GM23338 (cell line): Measurements from ENCODE around the gene ATP13A2. TPM values are rescaled to one million over a fixed set of nuclear protein-coding genes. Genes with fewer than 3 reads are reported as not detected.
"Not testable (repeated sequence)": the region's sequence is repeated elsewhere in the genome, so short reads cannot be mapped to it uniquely, and the experiment has no call there.

Source experiments
- ATAC-seq: fragments of 200-7000 bp; cut with Tn5 transposase; 3 replicates; pipeline ENCODE4 v1.9.1; 2020
- DNase-seq: peaks from one replicate; pipeline ENCODE4 v3.0.0-alpha.2; 2015; ENCODE audit warnings: low spot score
- H2AFZ ChIP-seq: fragments of 200-600 bp; sonication (generic); 2 replicates; pipeline ENCODE4 v1.8.0; 2016; ENCODE audit warnings: antibody characterized with exemption, mild to moderate bottlenecking, moderate library complexity
- H3F3A ChIP-seq: fragments of 200-600 bp; sonication (generic); replicated peaks from 2 replicates; pipeline ENCODE4 v1.8.0; 2017; ENCODE audit warnings: antibody characterized with exemption, mixed run types, low read depth
- H3K27ac ChIP-seq: fragments of 200-600 bp; sonication (generic); 2 replicates; pipeline ENCODE4 v1.6.1; 2016; ENCODE audit warnings: low read depth
- H3K27me3 ChIP-seq: fragments of 200-600 bp; sonication (generic); 2 replicates; pipeline ENCODE4 v1.8.0; 2016; ENCODE audit warnings: mild to moderate bottlenecking, mixed run types, moderate library complexity; ENCODE audit not compliant: insufficient read depth
- H3K36me3 ChIP-seq: fragments of 200-600 bp; sonication (generic); 2 replicates; pipeline ENCODE4 v1.8.0; 2016; ENCODE audit warnings: mild to moderate bottlenecking; ENCODE audit not compliant: insufficient read depth
- H3K4me1 ChIP-seq: fragments of 200-600 bp; sonication (generic); 2 replicates; pipeline ENCODE4 v1.8.0; 2016; ENCODE audit warnings: mild to moderate bottlenecking, moderate library complexity; ENCODE audit not compliant: insufficient read depth
- H3K4me2 ChIP-seq: fragments of 200-600 bp; sonication (generic); 2 replicates; pipeline ENCODE4 v1.7.1; 2017; ENCODE audit warnings: mixed run types
- H3K4me3 ChIP-seq: fragments of 200-600 bp; sonication (generic); 2 replicates; pipeline ENCODE4 v1.6.1; 2016; ENCODE audit warnings: mixed run types
- H3K79me2 ChIP-seq: fragments of 200-600 bp; sonication (generic); replicated peaks from 2 replicates; pipeline ENCODE4 v1.8.0; 2017; ENCODE audit warnings: mild to moderate bottlenecking; ENCODE audit not compliant: insufficient read depth
- H3K9me2 ChIP-seq: fragments of 200-600 bp; sonication (generic); 2 replicates; pipeline ENCODE4 v1.8.0; 2017; ENCODE audit not compliant: insufficient read depth
- H4K20me1 ChIP-seq: fragments of 200-600 bp; sonication (generic); replicated peaks from 2 replicates; pipeline ENCODE4 v1.8.0; 2017; ENCODE audit warnings: mild to moderate bottlenecking; ENCODE audit not compliant: insufficient read depth
- H3K27ac Mint-ChIP-seq: 2 replicates; pipeline ENCODE4 v1.8.0; 2020; ENCODE audit warnings: inconsistent platforms, mild to moderate bottlenecking, moderate library complexity, mixed read lengths
- H3K27me3 Mint-ChIP-seq: 3 replicates; pipeline ENCODE4 v1.8.0; 2022; ENCODE audit warnings: low read depth, mild to moderate bottlenecking, moderate library complexity, mixed read lengths, inconsistent platforms; ENCODE audit not compliant: insufficient read depth, poor library complexity
- H3K36me3 Mint-ChIP-seq: 3 replicates; pipeline ENCODE4 v1.8.0; 2021; ENCODE audit warnings: low read depth, mild to moderate bottlenecking, inconsistent platforms, moderate library complexity, mixed read lengths
- H3K4me1 Mint-ChIP-seq: 3 replicates; pipeline ENCODE4 v1.8.0; 2020; ENCODE audit warnings: mild to moderate bottlenecking, inconsistent platforms, mixed read lengths
- H3K4me3 Mint-ChIP-seq: 3 replicates; pipeline ENCODE4 v1.8.0; 2021; ENCODE audit warnings: moderate library complexity, mild to moderate bottlenecking, inconsistent platforms, mixed read lengths
- H3K9me3 Mint-ChIP-seq: 3 replicates; pipeline ENCODE4 v1.8.0; 2020; ENCODE audit warnings: moderate library complexity, mild to moderate bottlenecking, inconsistent platforms, mixed read lengths
- CREB1 ChIP-seq: fragments of 250-450 bp; sonication (Bioruptor Pico); IDR thresholded peaks from 2 replicates; pipeline ENCODE4 v1.5.0; 2020; ENCODE audit warnings: low read depth, mild to moderate bottlenecking, moderate library complexity
- polyA plus RNA-seq: library from polyadenylated mRNA; unstranded; fragments of >200 nt; fragmentation: Nextera tagmentation; extraction: Ambion mirVana; gene quantifications from 2 replicates; pipeline ENCODE4 v1.2.1, GENCODE V29; 2016
- total RNA-seq: library from RNA; depleted of rRNA; stranded (reverse); fragments of >200 nt; shearing (Covaris generic); gene quantifications from 2 replicates; pipeline ENCODE4 v1.2.3, GENCODE V29; 2014
- TF ChIP-seq, protein P1 (sequence below), 2 experiments: fragments of 200-600 bp in 1 of 2; sonication (generic) in 1 of 2; conservative IDR thresholded peaks; 2 replicates each; pipeline versions ENCODE4 v1.5.1 to v1.6.1; 2016 to 2017; ENCODE audit warnings: antibody characterized with exemption in 2 of 2, low read depth in 2 of 2, mild to moderate bottlenecking in 2 of 2, moderate library complexity in 1 of 2
- TF ChIP-seq, protein P2 (sequence below): IDR thresholded peaks from 2 replicates; pipeline ENCODE4 v1.6.1; 2016; ENCODE audit warnings: antibody characterized with exemption

Gene ATP13A2
- total and polyA plus RNA-seq, 2 experiments from 2014 or later = 30.1 to 87.7 TPM

- TF ChIP-seq, protein P1, sequence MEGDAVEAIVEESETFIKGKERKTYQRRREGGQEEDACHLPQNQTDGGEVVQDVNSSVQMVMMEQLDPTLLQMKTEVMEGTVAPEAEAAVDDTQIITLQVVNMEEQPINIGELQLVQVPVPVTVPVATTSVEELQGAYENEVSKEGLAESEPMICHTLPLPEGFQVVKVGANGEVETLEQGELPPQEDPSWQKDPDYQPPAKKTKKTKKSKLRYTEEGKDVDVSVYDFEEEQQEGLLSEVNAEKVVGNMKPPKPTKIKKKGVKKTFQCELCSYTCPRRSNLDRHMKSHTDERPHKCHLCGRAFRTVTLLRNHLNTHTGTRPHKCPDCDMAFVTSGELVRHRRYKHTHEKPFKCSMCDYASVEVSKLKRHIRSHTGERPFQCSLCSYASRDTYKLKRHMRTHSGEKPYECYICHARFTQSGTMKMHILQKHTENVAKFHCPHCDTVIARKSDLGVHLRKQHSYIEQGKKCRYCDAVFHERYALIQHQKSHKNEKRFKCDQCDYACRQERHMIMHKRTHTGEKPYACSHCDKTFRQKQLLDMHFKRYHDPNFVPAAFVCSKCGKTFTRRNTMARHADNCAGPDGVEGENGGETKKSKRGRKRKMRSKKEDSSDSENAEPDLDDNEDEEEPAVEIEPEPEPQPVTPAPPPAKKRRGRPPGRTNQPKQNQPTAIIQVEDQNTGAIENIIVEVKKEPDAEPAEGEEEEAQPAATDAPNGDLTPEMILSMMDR (conservative IDR thresholded peaks at IDR 0.05; ENCODE audit: low read depth in 2 of 2) = no peak
- TF ChIP-seq, protein P2, sequence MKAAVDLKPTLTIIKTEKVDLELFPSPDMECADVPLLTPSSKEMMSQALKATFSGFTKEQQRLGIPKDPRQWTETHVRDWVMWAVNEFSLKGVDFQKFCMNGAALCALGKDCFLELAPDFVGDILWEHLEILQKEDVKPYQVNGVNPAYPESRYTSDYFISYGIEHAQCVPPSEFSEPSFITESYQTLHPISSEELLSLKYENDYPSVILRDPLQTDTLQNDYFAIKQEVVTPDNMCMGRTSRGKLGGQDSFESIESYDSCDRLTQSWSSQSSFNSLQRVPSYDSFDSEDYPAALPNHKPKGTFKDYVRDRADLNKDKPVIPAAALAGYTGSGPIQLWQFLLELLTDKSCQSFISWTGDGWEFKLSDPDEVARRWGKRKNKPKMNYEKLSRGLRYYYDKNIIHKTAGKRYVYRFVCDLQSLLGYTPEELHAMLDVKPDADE = no peak
Observed at GRCh38 chr1:16944038-16944437, 67.7 kb downstream of the ATP13A2 start (continued).

DNA sequence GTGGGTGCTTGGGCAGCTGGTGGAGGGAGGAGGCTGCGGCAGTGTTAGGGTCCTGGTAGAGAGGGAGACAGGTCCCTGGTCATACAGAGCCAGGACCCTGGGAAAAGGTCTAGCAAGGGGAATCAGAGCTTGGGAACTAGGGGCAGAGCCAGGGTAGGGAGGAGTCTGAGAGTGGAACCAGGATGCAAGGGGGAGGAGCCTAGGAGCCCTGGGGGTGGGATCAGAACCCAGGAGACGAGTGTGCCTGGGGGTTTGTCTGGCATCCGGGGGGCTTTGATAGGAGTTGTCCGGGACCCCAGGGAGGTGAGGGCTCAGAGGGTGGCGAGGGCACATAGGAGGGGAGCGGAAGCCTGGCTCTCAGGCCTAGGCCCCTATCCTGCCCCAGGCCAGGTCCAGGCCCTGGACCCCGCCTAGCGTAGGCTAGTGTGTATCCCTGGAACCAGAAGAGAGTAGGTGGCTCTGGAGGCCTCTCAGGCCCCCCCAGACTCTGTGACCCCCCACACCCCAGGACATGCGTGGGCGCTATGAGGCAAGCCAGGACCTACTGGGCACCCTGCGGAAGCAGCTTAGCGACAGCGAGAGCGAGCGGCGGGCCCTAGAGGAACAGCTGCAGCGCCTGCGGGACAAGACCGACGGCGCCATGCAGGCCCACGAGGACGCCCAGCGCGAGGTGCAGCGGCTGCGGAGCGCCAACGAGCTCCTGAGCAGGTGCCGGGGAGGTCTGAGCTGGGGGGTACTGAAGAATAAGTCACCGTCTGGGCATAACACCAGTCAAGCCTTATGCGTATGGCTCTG, 72.1 kb downstream of the ATP13A2 start:
- not testable (repeated sequence) for H3K9me3 Mint-ChIP-seq, H3K9me2 ChIP-seq, H2AFZ ChIP-seq, H3K27me3 ChIP-seq, H3K79me2 ChIP-seq, H3K4me1 ChIP-seq
- peak overlapping the region; percentile 39; the same call in 1 of the 2 replicates for H3K4me3 ChIP-seq
- peaks cover 17% of the 10 kb centered on the region for H3K27me3 Mint-ChIP-seq
- H3K27ac ChIP-seq = peak overlapping the region; percentile 84; the same call in 1 of the 2 replicates
- ATAC-seq (peak; percentile 89), DNase-seq (peak; percentile 78)
- H3K36me3 Mint-ChIP-seq = peaks cover 81% of the 10 kb centered on the region
- H4K20me1 ChIP-seq = peaks cover 10% of the 10 kb centered on the region
- H3K27ac Mint-ChIP-seq = peak overlapping the region; percentile 91
- peaks cover 20% of the 10 kb centered on the region for H3K4me1 Mint-ChIP-seq
- peak overlapping the region; percentile 66 for H3K4me3 Mint-ChIP-seq
- H3F3A ChIP-seq = peaks cover 40% of the 10 kb centered on the region
- peaks cover 54% of the 10 kb centered on the region for H3K36me3 ChIP-seq
- peak overlapping the region; percentile 76; the same call in 1 of the 2 replicates for H3K4me2 ChIP-seq

GRCh38 chr1:16938351-16939321, 73.1 kb downstream of the ATP13A2 start:
- peak; percentile 85 for ATAC-seq

GRCh38 chr1:16936580-16936979, 75.1 kb downstream of the ATP13A2 start:
- not testable (repeated sequence) for ATAC-seq, H3K4me3 ChIP-seq, H3K9me2 ChIP-seq, H3K9me3 Mint-ChIP-seq, H3K4me3 Mint-ChIP-seq, H2AFZ ChIP-seq, H3K27ac Mint-ChIP-seq, DNase-seq, H3K27ac ChIP-seq, H3K79me2 ChIP-seq, H3K4me2 ChIP-seq, H3K4me1 ChIP-seq, H3K27me3 ChIP-seq
- peaks cover 49% of the 10 kb centered on the region for H3F3A ChIP-seq
- H3K36me3 ChIP-seq = peaks cover 64% of the 10 kb centered on the region
- peaks cover 15% of the 10 kb centered on the region for H4K20me1 ChIP-seq
- Mint-ChIP-seq H3K27me3 (peaks cover 14% of the 10 kb centered on the region), H3K36me3 (peaks cover 79% of the 10 kb centered on the region), H3K4me1 (peaks cover 20% of the 10 kb centered on the region)

More at GRCh38 chr1:16938351-16939321, 73.1 kb downstream of the ATP13A2 start:
- Histone ChIP-seq H2AFZ (no peak overlapping the region), H4K20me1 (peaks cover 14% of the 10 kb centered on the region), H3K27ac (peak overlapping the region; percentile 84; the same call in 1 of the 2 replicates), H3K27me3 (no peaks in the 10 kb centered on the region), H3K4me2 (peak overlapping the region; percentile 76), H3K4me1 (peaks cover 7% of the 10 kb centered on the region), H3K9me2 (no peaks in the 10 kb centered on the region), H3K79me2 (no peaks in the 10 kb centered on the region), H3K36me3 (peaks cover 64% of the 10 kb centered on the region), H3F3A (peaks cover 47% of the 10 kb centered on the region), H3K4me3 (peak overlapping the region; percentile 54)
- TF ChIP-seq CREB1 = no peak
- TF ChIP-seq, protein P1 (conservative IDR thresholded peaks at IDR 0.05; ENCODE audit: low read depth in 2 of 2) = 0 out of 4 replicates have a peak, but pooled peaks of 1 of the 2 experiments have one; percentile 12
- H3K4me1 Mint-ChIP-seq = peaks cover 20% of the 10 kb centered on the region
- H3K27ac Mint-ChIP-seq = peak overlapping the region; percentile 87
- peaks cover 15% of the 10 kb centered on the region for H3K27me3 Mint-ChIP-seq
- H3K36me3 Mint-ChIP-seq = peaks cover 82% of the 10 kb centered on the region
- peak overlapping the region; percentile 66 for H3K4me3 Mint-ChIP-seq
- no peaks in the 10 kb centered on the region for H3K9me3 Mint-ChIP-seq
- peak; percentile 96 for DNase-seq
